Neural cell (in vitro differentiated cells): ENCODE measurements around the gene CIART. TPM values are rescaled to one million over a fixed set of nuclear protein-coding genes. Genes with fewer than 3 reads are reported as not detected.

Experiments
- H2AFZ ChIP-seq: fragments of 200-600, 300-800 bp; sonication (generic), shearing (Covaris generic); 2 replicates; pipeline ENCODE4 v1.6.0; 2014; ENCODE audit warnings: low read depth, mild to moderate bottlenecking, antibody characterized with exemption, low read length, moderate library complexity
- H3F3A ChIP-seq: fragments of 200-600 bp; shearing (Covaris generic); 2 replicates; pipeline ENCODE4 v1.6.1; 2016; ENCODE audit warnings: mild to moderate bottlenecking, moderate library complexity, mixed read lengths, antibody characterized with exemption, low read length; ENCODE audit not compliant: insufficient read depth, poor library complexity, severe bottlenecking
- H3K27ac ChIP-seq: fragments of 200-600, 300-800 bp; sonication (generic), shearing (Covaris generic); 2 replicates; pipeline ENCODE4 v1.5.1; 2014; ENCODE audit warnings: mild to moderate bottlenecking, low read length, moderate library complexity
- H3K27me3 ChIP-seq: fragments of 300-800, 200-600 bp; sonication (generic), shearing (Covaris generic); 2 replicates; pipeline ENCODE4 v1.6.0; 2014; ENCODE audit warnings: mild to moderate bottlenecking, low read depth, low read length, moderate library complexity; ENCODE audit not compliant: insufficient read depth
- H3K36me3 ChIP-seq: fragments of 300-800, 200-600 bp; sonication (generic), shearing (Covaris generic); 2 replicates; pipeline ENCODE4 v1.5.1; 2014; ENCODE audit warnings: mild to moderate bottlenecking, antibody characterized with exemption, low read length, moderate library complexity; ENCODE audit not compliant: insufficient read depth
- H3K4me2 ChIP-seq: fragments of 300-800, 200-600 bp; sonication (generic), shearing (Covaris generic); 2 replicates; pipeline ENCODE4 v1.6.0; 2014; ENCODE audit warnings: mild to moderate bottlenecking, low read length
- H3K4me3 ChIP-seq: fragments of 300-800, 200-600 bp; sonication (generic), shearing (Covaris generic); 2 replicates; pipeline ENCODE4 v1.5.1; 2014; ENCODE audit warnings: mild to moderate bottlenecking, low read length, moderate library complexity
- H3K79me2 ChIP-seq: fragments of 200-600 bp; shearing (Covaris generic); replicated peaks from 2 replicates; pipeline ENCODE4 v1.6.0; 2014; ENCODE audit warnings: mild to moderate bottlenecking, low read length, moderate library complexity; ENCODE audit not compliant: insufficient read depth
- H3K9ac ChIP-seq: fragments of 300-800, 200-600 bp; sonication (generic), shearing (Covaris generic); 2 replicates; pipeline ENCODE4 v1.6.1; 2016; ENCODE audit warnings: mild to moderate bottlenecking, low read length, mixed read lengths
- H3K9me2 ChIP-seq: fragments of 200-600 bp; shearing (Covaris generic); 2 replicates; pipeline ENCODE4 v1.6.1; 2016; ENCODE audit warnings: mild to moderate bottlenecking, low read length, mixed read lengths; ENCODE audit not compliant: insufficient read depth
- H3K9me3 ChIP-seq: fragments of 200-600, 300-800 bp; sonication (generic), shearing (Covaris generic); 2 replicates; pipeline ENCODE4 v1.6.1; 2016; ENCODE audit warnings: mild to moderate bottlenecking, mixed run types, low read length, moderate library complexity, mixed read lengths
- H4K20me1 ChIP-seq: fragments of 200-600 bp; shearing (Covaris generic); 2 replicates; pipeline ENCODE4 v1.6.1; 2016; ENCODE audit warnings: mild to moderate bottlenecking, mixed run types; ENCODE audit not compliant: insufficient read depth
- EP300 ChIP-seq: fragments of 450-650 bp; conservative IDR thresholded peaks from 2 replicates; pipeline ENCODE4 v1.6.1; 2014; ENCODE audit warnings: antibody characterized with exemption, mild to moderate bottlenecking, moderate library complexity; ENCODE audit not compliant: poor library complexity, severe bottlenecking
- EZH2 ChIP-seq: fragments of 200-600, 300-800 bp; shearing (Covaris generic), sonication (generic); IDR thresholded peaks from 2 replicates; pipeline ENCODE4 v1.6.1; 2014; ENCODE audit warnings: antibody characterized with exemption, low read length, borderline replicate concordance, mild to moderate bottlenecking; ENCODE audit not compliant: insufficient read depth, poor library complexity, severe bottlenecking
- MXI1 ChIP-seq: fragments of 450-650 bp; conservative IDR thresholded peaks from 2 replicates; pipeline ENCODE4 v1.6.1; 2014; ENCODE audit warnings: antibody characterized with exemption, mild to moderate bottlenecking; ENCODE audit not compliant: poor library complexity, severe bottlenecking
- POLR2AphosphoS5 ChIP-seq: IDR thresholded peaks from 2 replicates; pipeline ENCODE4 v1.6.1; 2012
- RAD21 ChIP-seq: fragments of 450-650 bp; conservative IDR thresholded peaks from 2 replicates; pipeline ENCODE4 v1.6.1; 2014; ENCODE audit warnings: antibody characterized with exemption, mild to moderate bottlenecking, moderate library complexity
- SMC3 ChIP-seq: fragments of 450-650 bp; conservative IDR thresholded peaks from 2 replicates; pipeline ENCODE4 v1.6.1; 2014; ENCODE audit warnings: antibody characterized with exemption, mild to moderate bottlenecking, moderate library complexity; ENCODE audit not compliant: poor library complexity
- TAF1 ChIP-seq: IDR thresholded peaks from 2 replicates; pipeline ENCODE4 v1.6.1; 2012; ENCODE audit warnings: low read depth
- polyA plus RNA-seq: library from polyadenylated mRNA; depleted of rRNA; stranded (reverse); fragments of >200 nt; gene quantifications from 2 replicates; pipeline ENCODE4 v1.2.3, GENCODE V29; 2014
- TF ChIP-seq, protein P1 (sequence below): fragments of 450-650 bp; IDR thresholded peaks from 2 replicates; pipeline ENCODE4 v1.5.1; 2014; ENCODE audit warnings: antibody characterized with exemption, mild to moderate bottlenecking, moderate library complexity; ENCODE audit not compliant: poor library complexity, severe bottlenecking
- TF ChIP-seq, protein P2 (sequence below): IDR thresholded peaks from 2 replicates; pipeline ENCODE4 v1.6.1; 2012; ENCODE audit warnings: borderline replicate concordance

Gene CIART
- polyA plus RNA-seq, 1 donor from 2014 or later = 7.3 TPM

GRCh38 chr1:150263549-150263948, 18.8 kb upstream of the CIART start:
- no peak overlapping the region for H3K4me3 ChIP-seq
- H3K36me3 ChIP-seq = no peaks in the 10 kb centered on the region
- no peak overlapping the region for H3K4me2 ChIP-seq
- TF ChIP-seq TAF1 = no peak
- TF ChIP-seq, protein P1, sequence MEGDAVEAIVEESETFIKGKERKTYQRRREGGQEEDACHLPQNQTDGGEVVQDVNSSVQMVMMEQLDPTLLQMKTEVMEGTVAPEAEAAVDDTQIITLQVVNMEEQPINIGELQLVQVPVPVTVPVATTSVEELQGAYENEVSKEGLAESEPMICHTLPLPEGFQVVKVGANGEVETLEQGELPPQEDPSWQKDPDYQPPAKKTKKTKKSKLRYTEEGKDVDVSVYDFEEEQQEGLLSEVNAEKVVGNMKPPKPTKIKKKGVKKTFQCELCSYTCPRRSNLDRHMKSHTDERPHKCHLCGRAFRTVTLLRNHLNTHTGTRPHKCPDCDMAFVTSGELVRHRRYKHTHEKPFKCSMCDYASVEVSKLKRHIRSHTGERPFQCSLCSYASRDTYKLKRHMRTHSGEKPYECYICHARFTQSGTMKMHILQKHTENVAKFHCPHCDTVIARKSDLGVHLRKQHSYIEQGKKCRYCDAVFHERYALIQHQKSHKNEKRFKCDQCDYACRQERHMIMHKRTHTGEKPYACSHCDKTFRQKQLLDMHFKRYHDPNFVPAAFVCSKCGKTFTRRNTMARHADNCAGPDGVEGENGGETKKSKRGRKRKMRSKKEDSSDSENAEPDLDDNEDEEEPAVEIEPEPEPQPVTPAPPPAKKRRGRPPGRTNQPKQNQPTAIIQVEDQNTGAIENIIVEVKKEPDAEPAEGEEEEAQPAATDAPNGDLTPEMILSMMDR = no peak
- TF ChIP-seq MXI1 = no peak
- TF ChIP-seq EZH2 = no peak
- TF ChIP-seq, protein P2, sequence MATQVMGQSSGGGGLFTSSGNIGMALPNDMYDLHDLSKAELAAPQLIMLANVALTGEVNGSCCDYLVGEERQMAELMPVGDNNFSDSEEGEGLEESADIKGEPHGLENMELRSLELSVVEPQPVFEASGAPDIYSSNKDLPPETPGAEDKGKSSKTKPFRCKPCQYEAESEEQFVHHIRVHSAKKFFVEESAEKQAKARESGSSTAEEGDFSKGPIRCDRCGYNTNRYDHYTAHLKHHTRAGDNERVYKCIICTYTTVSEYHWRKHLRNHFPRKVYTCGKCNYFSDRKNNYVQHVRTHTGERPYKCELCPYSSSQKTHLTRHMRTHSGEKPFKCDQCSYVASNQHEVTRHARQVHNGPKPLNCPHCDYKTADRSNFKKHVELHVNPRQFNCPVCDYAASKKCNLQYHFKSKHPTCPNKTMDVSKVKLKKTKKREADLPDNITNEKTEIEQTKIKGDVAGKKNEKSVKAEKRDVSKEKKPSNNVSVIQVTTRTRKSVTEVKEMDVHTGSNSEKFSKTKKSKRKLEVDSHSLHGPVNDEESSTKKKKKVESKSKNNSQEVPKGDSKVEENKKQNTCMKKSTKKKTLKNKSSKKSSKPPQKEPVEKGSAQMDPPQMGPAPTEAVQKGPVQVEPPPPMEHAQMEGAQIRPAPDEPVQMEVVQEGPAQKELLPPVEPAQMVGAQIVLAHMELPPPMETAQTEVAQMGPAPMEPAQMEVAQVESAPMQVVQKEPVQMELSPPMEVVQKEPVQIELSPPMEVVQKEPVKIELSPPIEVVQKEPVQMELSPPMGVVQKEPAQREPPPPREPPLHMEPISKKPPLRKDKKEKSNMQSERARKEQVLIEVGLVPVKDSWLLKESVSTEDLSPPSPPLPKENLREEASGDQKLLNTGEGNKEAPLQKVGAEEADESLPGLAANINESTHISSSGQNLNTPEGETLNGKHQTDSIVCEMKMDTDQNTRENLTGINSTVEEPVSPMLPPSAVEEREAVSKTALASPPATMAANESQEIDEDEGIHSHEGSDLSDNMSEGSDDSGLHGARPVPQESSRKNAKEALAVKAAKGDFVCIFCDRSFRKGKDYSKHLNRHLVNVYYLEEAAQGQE = no peak
- TF ChIP-seq POLR2AphosphoS5 = no peak
- TF ChIP-seq EP300 = no peak
- no peak for TF ChIP-seq SMC3
- TF ChIP-seq RAD21 = no peak
- no peaks in the 10 kb centered on the region for H3K9me3 ChIP-seq
- no peaks in the 10 kb centered on the region for H3K9me2 ChIP-seq
- H3K27me3 ChIP-seq = no peaks in the 10 kb centered on the region
- no peak overlapping the region for H3K27ac ChIP-seq
- H3K79me2 ChIP-seq = peaks cover 16% of the 10 kb centered on the region
- no peaks in the 10 kb centered on the region for H3F3A ChIP-seq
- H3K9ac ChIP-seq = no peak overlapping the region
- no peak overlapping the region for H2AFZ ChIP-seq
- H4K20me1 ChIP-seq = no peaks in the 10 kb centered on the region

GRCh38 chr1:150267896-150268295, 14.5 kb upstream of the CIART start:
- H3K79me2 ChIP-seq = peaks cover 19% of the 10 kb centered on the region
- H3K9me3 ChIP-seq = no peaks in the 10 kb centered on the region
- H3K4me3 ChIP-seq = peak overlapping the region; percentile 99
- no peaks in the 10 kb centered on the region for H3K9me2 ChIP-seq
- H3K27ac ChIP-seq = peak overlapping the region; percentile 85
- no peaks in the 10 kb centered on the region for H3F3A ChIP-seq
- no peaks in the 10 kb centered on the region for H3K27me3 ChIP-seq
- H2AFZ ChIP-seq = no peak overlapping the region
- peak overlapping the region; percentile 84 for H3K4me2 ChIP-seq
- no peaks in the 10 kb centered on the region for H4K20me1 ChIP-seq
- peak overlapping the region; percentile 97 for H3K9ac ChIP-seq
- TF ChIP-seq, protein P1 = no peak
- no peak for TF ChIP-seq EP300
- TF ChIP-seq RAD21 = no peak
- TF ChIP-seq SMC3 = no peak
- TF ChIP-seq, protein P2 = no peak
- TF ChIP-seq EZH2 = no peak
- no peak for TF ChIP-seq POLR2AphosphoS5
- no peak for TF ChIP-seq MXI1
- no peak for TF ChIP-seq TAF1
- H3K36me3 ChIP-seq = no peaks in the 10 kb centered on the region
